ENCODE results near the gene P2RX3. TPM values are rescaled to one million over a fixed set of nuclear protein-coding genes. Genes with fewer than 3 reads are reported as not detected.

Gene P2RX3
- total and polyA plus RNA-seq, 4 experiments from 2014 or later, result not detected

DNA sequence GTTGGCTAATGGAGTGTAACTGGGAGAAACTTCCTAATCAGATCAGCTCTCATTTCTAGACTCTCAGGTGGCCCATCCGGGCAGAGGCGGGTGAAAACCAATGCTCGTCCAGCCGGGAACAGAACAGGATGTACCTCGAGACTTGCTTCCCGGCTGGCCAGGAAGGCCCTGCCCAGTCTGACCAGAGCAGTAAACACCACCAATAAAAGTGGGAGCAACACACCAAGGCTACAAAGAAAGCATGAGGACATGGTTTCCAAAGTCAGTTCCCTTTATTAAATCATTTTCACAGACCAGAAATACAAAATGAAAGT is 12.5 kb upstream of the P2RX3 start:
- Mint-ChIP-seq H3K27me3 (no peaks in the 10 kb centered on the region), H3K4me3 (peak overlapping the region; percentile 88 to 99 (median 94)), H3K27ac (peak overlapping the region; percentile 95 to 99 (median 97)), H3K9me3 (no peaks in the 10 kb centered on the region), H3K4me1 (peaks cover 28 to 61% (median 37%) of the 10 kb centered on the region in 4 donors), H3K36me3 (peaks cover 48 to 57% of the 10 kb centered on the region in 2 donors)
- no peak for DNase-seq
- H3K4me3 ChIP-seq (ENCODE audit: low read length in 2 of 2), result peak overlapping the region; percentile 59 to 64
- H3K36me3 ChIP-seq (ENCODE audit: insufficient read depth, low read length), result peaks cover 36% of the 10 kb centered on the region
- peak overlapping the region; percentile 59 for H3K27ac ChIP-seq (ENCODE audit: low read depth, low read length)
- H3K4me1 ChIP-seq (ENCODE audit: insufficient read depth, low read length), result peaks cover 33% of the 10 kb centered on the region
- no peaks in the 10 kb centered on the region for H3K27me3 ChIP-seq (ENCODE audit: insufficient read depth, low read length)
- H3K9me3 ChIP-seq (ENCODE audit: control insufficient read depth in 1 of 2, low read length in 2 of 2), result no peaks in the 10 kb centered on the region
- ChIA-PET POLR2A (ENCODE audit: partially characterized antibody) (interaction anchor here (0.8 to 5.2 kb wide), 10 partner anchors 10 to 1947 kb away, joined by 3 to 128 read pairs (median 5); partner anchors contain the start of genes MED19, P2RX3, SELENOH and SLC43A3), CTCF (ENCODE audit: partially characterized antibody) (interaction anchor here (0.9 to 2.5 kb wide), 7 partner anchors 9 to 202 kb away, joined by 3 to 24 read pairs (median 6); partner anchors contain the start of genes P2RX3 and SSRP1)
- intact Hi-C loops (cut with micrococcal nuclease), result loop anchor here (1.0 to 5.0 kb wide), 4 partner anchors 10 to 1817 kb away; partner anchors contain the start of genes FAM111A, SLC43A3, SSRP1 and ZDHHC5

DNA sequence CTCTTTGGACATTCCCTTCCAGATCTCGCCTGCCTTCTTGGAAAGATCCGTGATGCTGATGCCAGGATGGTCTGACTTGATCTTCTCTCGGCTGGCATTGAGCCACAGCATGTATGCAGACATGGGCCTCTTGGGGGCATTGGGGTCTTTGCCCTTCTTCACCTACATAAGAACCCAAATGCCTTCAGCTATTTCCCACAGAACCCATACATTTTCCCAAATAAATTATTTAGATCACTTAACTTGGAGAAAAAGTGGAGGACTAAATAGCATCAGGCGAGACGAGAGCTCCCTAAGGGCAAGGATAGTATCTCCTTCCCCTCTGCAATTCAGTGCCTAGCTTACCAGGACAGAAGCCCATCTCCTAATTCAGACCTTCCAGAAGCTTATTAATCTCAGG is 10.4 kb upstream of the P2RX3 start:
- Histone ChIP-seq H3K4me3 (ENCODE audit: low read length in 2 of 2) (no peak overlapping the region), H3K9me3 (ENCODE audit: control insufficient read depth in 1 of 2, low read length in 2 of 2) (no peaks in the 10 kb centered on the region), H3K4me1 (ENCODE audit: insufficient read depth, low read length) (peaks cover 28% of the 10 kb centered on the region), H3K36me3 (ENCODE audit: insufficient read depth, low read length) (peaks cover 56% of the 10 kb centered on the region), H3K27ac (ENCODE audit: low read depth, low read length) (no peak overlapping the region), H3K27me3 (ENCODE audit: insufficient read depth, low read length) (no peaks in the 10 kb centered on the region)
- intact Hi-C loops (cut with micrococcal nuclease), result loop anchor here (5.0 kb wide), 3 partner anchors 100 to 1815 kb away; partner anchors contain the start of genes FAM111A, SLC43A3 and ZDHHC5
- Mint-ChIP-seq H3K4me3 (peak overlapping the region in 5 of 8 donors; percentile 10 to 63 (median 17)), H3K4me1 (peaks cover 25 to 44% (median 32%) of the 10 kb centered on the region in 4 donors), H3K27ac (peak overlapping the region in 6 of 7 donors; percentile 2 to 88 (median 52)), H3K36me3 (peaks cover 63 to 76% of the 10 kb centered on the region in 2 donors), H3K27me3 (no peaks in the 10 kb centered on the region), H3K9me3 (no peaks in the 10 kb centered on the region)
- ChIA-PET POLR2A (ENCODE audit: partially characterized antibody) (no interaction called here), CTCF (ENCODE audit: partially characterized antibody) (interaction anchor here (0.6 kb wide), 1 partner anchor 166 kb away, joined by 3 read pairs; no protein-coding TSS in a partner anchor)
- DNase-seq, result no peak

DNA sequence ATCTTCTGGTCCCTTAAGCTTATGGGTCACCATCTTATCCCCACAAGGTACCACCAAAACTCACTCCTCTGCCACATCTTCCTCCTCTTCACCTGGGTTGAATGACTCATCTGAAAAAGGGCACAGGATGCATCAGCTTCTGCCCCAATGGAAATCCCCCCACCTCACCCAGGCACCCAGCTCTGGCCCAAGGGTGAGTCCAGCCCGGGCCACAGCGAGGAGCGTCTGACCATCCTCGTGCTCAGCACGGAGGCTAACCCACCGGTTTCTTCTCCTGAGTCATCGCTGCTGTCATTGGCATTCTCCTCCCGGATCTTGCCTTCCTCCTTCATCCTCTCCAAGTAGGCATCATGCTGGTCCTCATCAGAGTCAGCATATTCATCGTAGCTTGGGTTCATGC is 8.1 kb upstream of the P2RX3 start:
- Mint-ChIP-seq H3K4me1 (peaks cover 30 to 42% (median 35%) of the 10 kb centered on the region in 4 donors), H3K27me3 (no peaks in the 10 kb centered on the region), H3K9me3 (no peaks in the 10 kb centered on the region), H3K36me3 (peaks cover 70 to 92% of the 10 kb centered on the region in 2 donors), H3K27ac (peak overlapping the region in 4 of 7 donors; percentile 29 to 50 (median 34)), H3K4me3 (peak overlapping the region in 1 of 8 donors; percentile 12)
- POLR2A ChIA-PET (ENCODE audit: partially characterized antibody), result no interaction called here
- H3K27ac ChIP-seq (ENCODE audit: low read depth, low read length), result no peak overlapping the region
- H3K36me3 ChIP-seq (ENCODE audit: insufficient read depth, low read length), result peaks cover 66% of the 10 kb centered on the region
- H3K4me3 ChIP-seq (ENCODE audit: low read length in 2 of 2), result no peak overlapping the region
- CTCF ChIA-PET (ENCODE audit: partially characterized antibody), result interaction anchor here (1.0 to 1.8 kb wide), 5 partner anchors 15 to 238 kb away, joined by 3 to 10 read pairs (median 3); no protein-coding TSS in a partner anchor
- no peaks in the 10 kb centered on the region for H3K9me3 ChIP-seq (ENCODE audit: control insufficient read depth in 1 of 2, low read length in 2 of 2)
- DNase-seq, result no peak
- peaks cover 29% of the 10 kb centered on the region for H3K4me1 ChIP-seq (ENCODE audit: insufficient read depth, low read length)
- no peaks in the 10 kb centered on the region for H3K27me3 ChIP-seq (ENCODE audit: insufficient read depth, low read length)
- intact Hi-C loops (cut with micrococcal nuclease), result no loop called here

DNA sequence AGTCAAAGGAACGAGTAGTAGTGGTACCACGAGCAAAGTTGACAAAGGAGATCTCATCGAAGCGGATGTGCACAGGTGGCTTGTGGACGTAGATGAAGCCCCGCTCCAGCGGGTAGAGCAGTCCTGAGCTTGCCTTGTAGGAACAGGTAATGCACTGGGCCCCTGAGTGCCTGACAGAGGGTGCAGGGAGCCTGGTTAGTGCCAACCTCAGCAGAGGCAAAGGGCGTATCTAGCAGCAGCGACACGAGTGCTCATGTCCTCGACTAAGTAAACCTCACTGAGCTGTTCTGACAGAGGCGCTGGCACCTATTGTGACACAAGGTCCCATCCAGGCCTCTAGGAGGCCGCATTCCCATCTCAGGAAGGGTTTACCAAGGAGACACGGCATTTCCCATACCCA is 6.4 kb upstream of the P2RX3 start:
- CTCF ChIA-PET (ENCODE audit: partially characterized antibody), result interaction anchor here (1.2 to 1.8 kb wide), 3 partner anchors 14 to 195 kb away, joined by 3 to 10 read pairs (median 6); no protein-coding TSS in a partner anchor
- Histone ChIP-seq H3K9me3 (ENCODE audit: control insufficient read depth in 1 of 2, low read length in 2 of 2) (no peaks in the 10 kb centered on the region), H3K36me3 (ENCODE audit: insufficient read depth, low read length) (peaks cover 63% of the 10 kb centered on the region), H3K4me3 (ENCODE audit: low read length in 2 of 2) (no peak overlapping the region), H3K27ac (ENCODE audit: low read depth, low read length) (no peak overlapping the region), H3K27me3 (ENCODE audit: insufficient read depth, low read length) (no peaks in the 10 kb centered on the region), H3K4me1 (ENCODE audit: insufficient read depth, low read length) (peaks cover 24% of the 10 kb centered on the region)
- H3K36me3 Mint-ChIP-seq, result peaks cover 62 to 83% of the 10 kb centered on the region in 2 donors
- H3K4me1 Mint-ChIP-seq, result peaks cover 25 to 39% (median 30%) of the 10 kb centered on the region in 4 donors
- peaks cover 0 to 2% (median 0%) of the 10 kb centered on the region in 8 donors for H3K9me3 Mint-ChIP-seq
- H3K4me3 Mint-ChIP-seq, result no peak overlapping the region
- intact Hi-C loops (cut with micrococcal nuclease), result no loop called here
- POLR2A ChIA-PET (ENCODE audit: partially characterized antibody), result no interaction called here
- no peak overlapping the region for H3K27ac Mint-ChIP-seq
- H3K27me3 Mint-ChIP-seq, result no peaks in the 10 kb centered on the region
- no peak for DNase-seq

DNA sequence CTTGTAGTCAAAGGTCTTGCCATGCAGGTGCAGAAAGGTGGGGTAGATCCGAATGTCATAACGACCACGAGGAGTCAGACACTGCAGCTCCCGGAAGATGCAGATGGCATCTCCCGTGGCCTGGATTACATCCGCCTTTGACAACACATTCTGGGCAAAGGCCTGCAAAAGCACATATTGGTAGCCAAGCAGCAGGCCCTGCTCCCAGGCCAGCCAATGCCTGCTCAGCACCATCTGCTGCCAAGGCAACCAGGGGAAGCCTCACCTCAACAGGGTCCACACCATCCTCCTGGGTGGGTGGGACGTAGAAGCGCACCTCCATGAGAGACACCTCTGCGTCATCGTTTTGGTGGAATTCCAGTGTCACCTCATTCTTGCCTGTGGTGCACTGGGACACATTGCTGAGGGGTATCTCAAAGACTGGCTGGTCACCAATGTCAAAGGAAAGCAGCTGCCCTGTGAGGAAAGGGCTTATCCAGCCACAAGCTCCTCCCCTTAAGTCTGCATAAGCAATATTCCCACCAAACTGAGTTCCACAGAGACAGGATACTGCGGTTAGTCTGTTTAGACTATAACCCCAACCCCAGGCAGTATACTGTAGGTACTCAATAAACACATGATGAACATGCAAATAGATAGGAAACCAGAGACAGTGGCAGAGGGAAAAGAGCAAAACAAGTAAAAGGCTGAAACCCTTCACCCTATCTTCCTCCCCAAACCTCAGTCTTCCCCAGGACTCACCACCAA is 5.3 kb upstream of the P2RX3 start:
- CTCF ChIA-PET (ENCODE audit: partially characterized antibody), result interaction anchor here (0.6 to 1.6 kb wide), 2 partner anchors 13 to 194 kb away, joined by 3 to 6 read pairs; no protein-coding TSS in a partner anchor
- H3K27ac ChIP-seq (ENCODE audit: low read depth, low read length), result no peak overlapping the region
- H3K36me3 Mint-ChIP-seq, result peaks cover 51 to 72% of the 10 kb centered on the region in 2 donors

DNA sequence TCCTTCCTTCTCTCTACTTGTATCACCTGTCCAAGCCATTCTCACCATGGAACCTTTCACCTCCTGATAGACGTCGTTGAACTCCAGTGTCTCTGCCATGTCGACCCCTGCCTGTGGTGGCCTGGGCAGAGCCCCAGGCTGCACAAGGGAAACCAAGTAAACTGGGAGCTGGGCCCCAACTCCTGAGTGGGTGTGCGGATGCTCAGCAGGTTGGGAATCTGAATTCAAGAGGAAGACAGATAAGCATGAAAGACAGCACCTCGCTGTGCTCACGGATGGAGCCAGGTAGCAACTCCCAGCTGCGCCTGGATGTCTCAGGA is 3.2 kb upstream of the P2RX3 start:
- H3K27ac Mint-ChIP-seq, result peak overlapping the region; percentile 96 to 99 (median 98)
- peaks cover 33 to 52% of the 10 kb centered on the region in 2 donors for H3K36me3 Mint-ChIP-seq
- DNase-seq, result no peak
- peak overlapping the region; percentile 86 to 98 (median 92) for H3K4me3 Mint-ChIP-seq
- Histone ChIP-seq H3K27me3 (ENCODE audit: insufficient read depth, low read length) (no peaks in the 10 kb centered on the region), H3K4me1 (ENCODE audit: insufficient read depth, low read length) (peaks cover 25% of the 10 kb centered on the region), H3K27ac (ENCODE audit: low read depth, low read length) (peak overlapping the region; percentile 85), H3K4me3 (ENCODE audit: low read length in 2 of 2) (peak overlapping the region; percentile 55 to 87), H3K36me3 (ENCODE audit: insufficient read depth, low read length) (peaks cover 37% of the 10 kb centered on the region), H3K9me3 (ENCODE audit: control insufficient read depth in 1 of 2, low read length in 2 of 2) (no peaks in the 10 kb centered on the region)
- H3K27me3 Mint-ChIP-seq, result no peaks in the 10 kb centered on the region
- CTCF ChIA-PET (ENCODE audit: partially characterized antibody), result interaction anchor here (0.7 to 4.0 kb wide), 4 partner anchors 9 to 158 kb away, joined by 3 to 33 read pairs (median 14); partner anchors contain the start of gene TNKS1BP1
- H3K4me1 Mint-ChIP-seq, result peaks cover 23 to 29% (median 25%) of the 10 kb centered on the region in 4 donors
- intact Hi-C loops (cut with micrococcal nuclease), result loop anchor here (1.0 to 2.0 kb wide), 5 partner anchors 10 to 1244 kb away; partner anchors contain the start of genes MED19, SELENOH, TIMM10 and TMX2
- H3K9me3 Mint-ChIP-seq, result peaks cover 0 to 2% (median 0%) of the 10 kb centered on the region in 8 donors
- POLR2A ChIA-PET (ENCODE audit: partially characterized antibody), result interaction anchor here (0.7 to 6.6 kb wide), 13 partner anchors 10 to 1243 kb away, joined by 3 to 128 read pairs (median 5); partner anchors contain the start of genes MED19, SELENOH, SLC43A3 and TIMM10

More for the DNA sequence above, 5.3 kb upstream of the P2RX3 start:
- Mint-ChIP-seq H3K9me3 (peaks cover 0 to 2% (median 0%) of the 10 kb centered on the region in 8 donors), H3K27me3 (no peaks in the 10 kb centered on the region), H3K4me1 (peaks cover 23 to 29% (median 25%) of the 10 kb centered on the region in 4 donors), H3K4me3 (peak overlapping the region in 2 of 8 donors; percentile 1 to 17), H3K27ac (peak overlapping the region in 5 of 7 donors; percentile 15 to 81 (median 27))
- Histone ChIP-seq H3K27me3 (ENCODE audit: insufficient read depth, low read length) (no peaks in the 10 kb centered on the region), H3K36me3 (ENCODE audit: insufficient read depth, low read length) (peaks cover 52% of the 10 kb centered on the region), H3K9me3 (ENCODE audit: control insufficient read depth in 1 of 2, low read length in 2 of 2) (no peaks in the 10 kb centered on the region), H3K4me1 (ENCODE audit: insufficient read depth, low read length) (peaks cover 25% of the 10 kb centered on the region), H3K4me3 (ENCODE audit: low read length in 2 of 2) (no peak overlapping the region)
- DNase-seq, result no peak
- intact Hi-C loops (cut with micrococcal nuclease), result no loop called here
- POLR2A ChIA-PET (ENCODE audit: partially characterized antibody), result interaction anchor here (6.6 kb wide), 1 partner anchor 8 kb away, joined by 128 read pairs; the partner anchor contains the start of gene TNKS1BP1

Measured in CD4-positive, alpha-beta memory T cell (primary cell).